Neural cell (in vitro differentiated cells): ENCODE measurements around the gene MRPL12.

Experiments
- EP300 ChIP-seq: fragments of 450-650 bp; conservative IDR thresholded peaks from 2 replicates; pipeline ENCODE4 v1.6.1; 2014; ENCODE audit warnings: antibody characterized with exemption, mild to moderate bottlenecking, moderate library complexity; ENCODE audit not compliant: poor library complexity, severe bottlenecking
- POLR2AphosphoS5 ChIP-seq: IDR thresholded peaks from 2 replicates; pipeline ENCODE4 v1.6.1; 2012
- SMC3 ChIP-seq: fragments of 450-650 bp; conservative IDR thresholded peaks from 2 replicates; pipeline ENCODE4 v1.6.1; 2014; ENCODE audit warnings: antibody characterized with exemption, mild to moderate bottlenecking, moderate library complexity; ENCODE audit not compliant: poor library complexity
- TAF1 ChIP-seq: IDR thresholded peaks from 2 replicates; pipeline ENCODE4 v1.6.1; 2012; ENCODE audit warnings: low read depth
- TF ChIP-seq, protein P1 (sequence below): fragments of 450-650 bp; IDR thresholded peaks from 2 replicates; pipeline ENCODE4 v1.5.1; 2014; ENCODE audit warnings: antibody characterized with exemption, mild to moderate bottlenecking, moderate library complexity; ENCODE audit not compliant: poor library complexity, severe bottlenecking

DNA sequence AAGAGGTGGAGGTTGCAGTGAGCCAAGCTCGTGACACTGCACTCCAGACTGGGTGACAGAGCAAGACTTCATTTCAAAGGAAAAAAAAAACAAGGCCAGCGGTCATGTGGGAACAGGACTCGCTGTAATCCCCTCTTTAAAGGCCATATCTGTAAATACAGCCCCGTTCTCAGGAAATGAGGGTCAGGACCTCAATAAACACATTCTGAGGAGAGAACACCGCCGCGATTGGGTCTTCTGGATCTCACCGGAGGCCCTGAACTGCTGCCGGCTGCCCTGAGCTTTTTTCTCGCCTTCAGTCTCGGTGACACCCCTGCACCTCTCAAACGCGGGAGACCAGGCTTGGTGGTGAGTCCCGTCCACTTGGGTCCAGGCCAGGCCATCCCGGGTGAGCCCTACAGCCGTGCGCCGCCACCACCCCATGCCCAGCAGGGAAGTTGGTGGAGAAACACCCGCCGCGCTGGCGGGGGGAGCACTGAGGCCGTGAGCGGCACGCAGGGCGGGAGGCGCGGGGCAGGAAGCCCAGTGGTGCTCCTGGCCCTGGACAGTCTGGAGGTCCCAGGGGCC is 37.3 kb downstream of the MRPL12 start:
- no peak for TF ChIP-seq POLR2AphosphoS5
- TF ChIP-seq SMC3: no peak
- no peak for TF ChIP-seq EP300
- TF ChIP-seq TAF1: no peak
- TF ChIP-seq, protein P1, sequence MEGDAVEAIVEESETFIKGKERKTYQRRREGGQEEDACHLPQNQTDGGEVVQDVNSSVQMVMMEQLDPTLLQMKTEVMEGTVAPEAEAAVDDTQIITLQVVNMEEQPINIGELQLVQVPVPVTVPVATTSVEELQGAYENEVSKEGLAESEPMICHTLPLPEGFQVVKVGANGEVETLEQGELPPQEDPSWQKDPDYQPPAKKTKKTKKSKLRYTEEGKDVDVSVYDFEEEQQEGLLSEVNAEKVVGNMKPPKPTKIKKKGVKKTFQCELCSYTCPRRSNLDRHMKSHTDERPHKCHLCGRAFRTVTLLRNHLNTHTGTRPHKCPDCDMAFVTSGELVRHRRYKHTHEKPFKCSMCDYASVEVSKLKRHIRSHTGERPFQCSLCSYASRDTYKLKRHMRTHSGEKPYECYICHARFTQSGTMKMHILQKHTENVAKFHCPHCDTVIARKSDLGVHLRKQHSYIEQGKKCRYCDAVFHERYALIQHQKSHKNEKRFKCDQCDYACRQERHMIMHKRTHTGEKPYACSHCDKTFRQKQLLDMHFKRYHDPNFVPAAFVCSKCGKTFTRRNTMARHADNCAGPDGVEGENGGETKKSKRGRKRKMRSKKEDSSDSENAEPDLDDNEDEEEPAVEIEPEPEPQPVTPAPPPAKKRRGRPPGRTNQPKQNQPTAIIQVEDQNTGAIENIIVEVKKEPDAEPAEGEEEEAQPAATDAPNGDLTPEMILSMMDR: no peak
